Inferior parietal cortex (tissue), 1 donor: Measurements from ENCODE around the gene GNB1L.

Source experiments
- DNase-seq: peaks from one replicate; pipeline ENCODE4 v3.0.0-alpha.2; 2016; ENCODE audit errors: extremely low spot score

Gene GNB1L

GRCh38 chr22:19876314-19876940, 21.8 kb upstream of the GNB1L start:
- no peak for DNase-seq

- no peak for DNase-seq
Observed at GRCh38 chr22:19875531-19876313, 21.0 kb upstream of the GNB1L start.

GRCh38 chr22:19875061-19875530, 20.4 kb upstream of the GNB1L start:
- DNase-seq: no peak

- DNase-seq: no peak
Observed at GRCh38 chr22:19874307-19875060, 19.8 kb upstream of the GNB1L start.

GRCh38 chr22:19873960-19874306, 19.3 kb upstream of the GNB1L start:
- DNase-seq: no peak

GRCh38 chr22:19873138-19873959, 18.7 kb upstream of the GNB1L start:
- DNase-seq: no peak

GRCh38 chr22:19872779-19873137, 18.1 kb upstream of the GNB1L start:
- no peak for DNase-seq

GRCh38 chr22:19871845-19872778, 17.4 kb upstream of the GNB1L start:
- no peak for DNase-seq

GRCh38 chr22:19871023-19871844, 16.6 kb upstream of the GNB1L start:
- no peak for DNase-seq

GRCh38 chr22:19870153-19871022, 15.7 kb upstream of the GNB1L start:
- DNase-seq: no peak

- DNase-seq: no peak
Observed at GRCh38 chr22:19869497-19870152, 15.0 kb upstream of the GNB1L start.

- peak; percentile 34 for DNase-seq
Observed at GRCh38 chr22:19868773-19869471, 14.2 kb upstream of the GNB1L start.

GRCh38 chr22:19868333-19868732, 13.7 kb upstream of the GNB1L start:
- no peak for DNase-seq

GRCh38 chr22:19867617-19868016, 12.9 kb upstream of the GNB1L start:
- DNase-seq: no peak

- no peak for DNase-seq
Observed at GRCh38 chr22:19866665-19867009, 12.0 kb upstream of the GNB1L start.

GRCh38 chr22:19865141-19865829, 10.6 kb upstream of the GNB1L start:
- DNase-seq: no peak

GRCh38 chr22:19864538-19865106, 9.9 kb upstream of the GNB1L start:
- DNase-seq: no peak
